Measurements from ENCODE around the gene CENPW. TPM values are rescaled to one million over a fixed set of nuclear protein-coding genes. Genes with fewer than 3 reads are reported as not detected.

CENPW gene
- 10 to 100 TPM in 2 of 4 donors, 1 to 10 TPM in 2; 6.3 to 33.5 (median 9.6) TPM for polyA plus RNA-seq
- long read RNA-seq, donor 1, transcript CENPW-203 (3 exons, 750 nt), result major isoform, 40 of 43 reads
- long read RNA-seq, donor 1, partial matches to known transcripts, result 0 of 43 reads
- long read RNA-seq, donor 1, other reads (novel, unspliced or antisense), result 0 of 43 reads
- long read RNA-seq, donor 2, partial matches to known transcripts, result 0 of 3 reads
- long read RNA-seq, donor 2, other reads (novel, unspliced or antisense), result 0 of 3 reads
- long read RNA-seq, donor 3, transcript CENPW-203 (3 exons, 750 nt), result major isoform, 16 of 16 reads
- long read RNA-seq, donor 3, partial matches to known transcripts, result 0 of 16 reads
- long read RNA-seq, donor 3, other reads (novel, unspliced or antisense), result 0 of 16 reads
- long read RNA-seq, donor 4, partial matches to known transcripts, result 0 of 1 reads
- long read RNA-seq, donor 4, other reads (novel, unspliced or antisense), result 0 of 1 reads
- long read RNA-seq, donor 5, partial matches to known transcripts, result 0 of 5 reads
- long read RNA-seq, donor 5, other reads (novel, unspliced or antisense), result 0 of 5 reads
- long read RNA-seq, donor 6, partial matches to known transcripts, result 0 of 8 reads
- long read RNA-seq, donor 6, other reads (novel, unspliced or antisense), result 0 of 8 reads
- long read RNA-seq, donor 7, transcript CENPW-203 (3 exons, 750 nt), result major isoform, 27 of 32 reads
- long read RNA-seq, donor 7, partial matches to known transcripts, result 0 of 32 reads
- long read RNA-seq, donor 7, other reads (novel, unspliced or antisense), result 0 of 32 reads
- long read RNA-seq, donor 8, partial matches to known transcripts, result 0 of 4 reads
- long read RNA-seq, donor 8, other reads (novel, unspliced or antisense), result 0 of 4 reads
- long read RNA-seq, donor 9, transcript CENPW-203 (3 exons, 750 nt), result major isoform, 5 of 5 reads
- long read RNA-seq, donor 9, partial matches to known transcripts, result 0 of 5 reads
- long read RNA-seq, donor 9, other reads (novel, unspliced or antisense), result 0 of 5 reads
- long read RNA-seq, donor 10, transcript CENPW-203 (3 exons, 750 nt), result major isoform, 24 of 24 reads
- long read RNA-seq, donor 10, partial matches to known transcripts, result 0 of 24 reads
- long read RNA-seq, donor 10, other reads (novel, unspliced or antisense), result 0 of 24 reads

GRCh38 chr6:126339796-126340609, at the start of gene CENPW:
Gene CENPW, plus strand, starts transcription at chr6:126340115. Its CDS starts 159 bp downstream, at chr6:126340274.
- WGBS, 3 donors, result 2 to 3% (median 2%) methylated on average over 46 of the region's 46 CpGs
- no peak for FAIRE-seq
- peak within 1 kb of the TSS; percentile 73 to 91 (median 79) for H3K4me3 ChIP-seq (ENCODE audit: low read depth in 1 of 3, low read length in 3 of 3)

GRCh38 chr6:126293891-126294524, 45.9 kb upstream of the CENPW start:
- DNase-seq (no peak), FAIRE-seq (no peak)
- Histone ChIP-seq H3K27me3 (ENCODE audit: control insufficient read depth in 3 of 3, insufficient read depth in 3 of 3, low read length in 3 of 3) (no peaks in the 10 kb centered on the region), H3K9me3 (ENCODE audit: control insufficient read depth in 2 of 2, insufficient read depth in 1 of 2, low read depth in 1 of 2, low read length in 1 of 2) (no peaks in the 10 kb centered on the region), H3K27ac (ENCODE audit: low read depth in 1 of 3, low read length in 2 of 3) (no peak overlapping the region), H3K4me3 (ENCODE audit: low read depth in 1 of 3, low read length in 3 of 3) (no peak overlapping the region), H3K4me1 (ENCODE audit: control insufficient read depth in 3 of 3, insufficient read depth in 2 of 3, low read depth in 1 of 3, low read length in 2 of 3) (no peaks in the 10 kb centered on the region), H3K36me3 (ENCODE audit: control insufficient read depth in 3 of 3, insufficient read depth in 2 of 3, low read depth in 1 of 3, low read length in 3 of 3) (no peaks in the 10 kb centered on the region)

More at GRCh38 chr6:126339796-126340609, at the start of gene CENPW:
- H3K4me1 ChIP-seq (ENCODE audit: control insufficient read depth in 3 of 3, insufficient read depth in 2 of 3, low read depth in 1 of 3, low read length in 2 of 3), result peaks cover 4 to 7% (median 5%) of the 10 kb centered on the region in 3 donors
- H3K27me3 ChIP-seq (ENCODE audit: control insufficient read depth in 3 of 3, insufficient read depth in 3 of 3, low read length in 3 of 3), result no peaks in the 10 kb centered on the region
- H3K36me3 ChIP-seq (ENCODE audit: control insufficient read depth in 3 of 3, insufficient read depth in 2 of 3, low read depth in 1 of 3, low read length in 3 of 3), result no peaks in the 10 kb centered on the region
- H3K9me3 ChIP-seq (ENCODE audit: control insufficient read depth in 2 of 2, insufficient read depth in 1 of 2, low read depth in 1 of 2, low read length in 1 of 2), result no peaks in the 10 kb centered on the region
- DNase-seq, result peak; percentile 93 to 94
- peak within 1 kb of the TSS in 2 of 3 donors; percentile 63 to 77 for H3K27ac ChIP-seq (ENCODE audit: low read depth in 1 of 3, low read length in 2 of 3)

GRCh38 chr6:126300126-126300525, 39.8 kb upstream of the CENPW start:
- no peak for FAIRE-seq
- no peaks in the 10 kb centered on the region for H3K9me3 ChIP-seq (ENCODE audit: control insufficient read depth in 2 of 2, insufficient read depth in 1 of 2, low read depth in 1 of 2, low read length in 1 of 2)
- H3K27ac ChIP-seq (ENCODE audit: low read depth in 1 of 3, low read length in 2 of 3), result no peak overlapping the region
- H3K27me3 ChIP-seq (ENCODE audit: control insufficient read depth in 3 of 3, insufficient read depth in 3 of 3, low read length in 3 of 3), result no peaks in the 10 kb centered on the region
- DNase-seq, result no peak
- WGBS, 3 donors, result 51 to 62% (median 52%) methylated on average over 3 of the region's 3 CpGs
- no peaks in the 10 kb centered on the region for H3K4me1 ChIP-seq (ENCODE audit: control insufficient read depth in 3 of 3, insufficient read depth in 2 of 3, low read depth in 1 of 3, low read length in 2 of 3)
- no peaks in the 10 kb centered on the region for H3K36me3 ChIP-seq (ENCODE audit: control insufficient read depth in 3 of 3, insufficient read depth in 2 of 3, low read depth in 1 of 3, low read length in 3 of 3)
- H3K4me3 ChIP-seq (ENCODE audit: low read depth in 1 of 3, low read length in 3 of 3), result no peak overlapping the region

- H3K4me3 ChIP-seq (ENCODE audit: low read depth in 1 of 3, low read length in 3 of 3), result no peak overlapping the region
- H3K27me3 ChIP-seq (ENCODE audit: control insufficient read depth in 3 of 3, insufficient read depth in 3 of 3, low read length in 3 of 3), result no peaks in the 10 kb centered on the region
- no peaks in the 10 kb centered on the region for H3K36me3 ChIP-seq (ENCODE audit: control insufficient read depth in 3 of 3, insufficient read depth in 2 of 3, low read depth in 1 of 3, low read length in 3 of 3)
- no peaks in the 10 kb centered on the region for H3K4me1 ChIP-seq (ENCODE audit: control insufficient read depth in 3 of 3, insufficient read depth in 2 of 3, low read depth in 1 of 3, low read length in 2 of 3)
- no peaks in the 10 kb centered on the region for H3K9me3 ChIP-seq (ENCODE audit: control insufficient read depth in 2 of 2, insufficient read depth in 1 of 2, low read depth in 1 of 2, low read length in 1 of 2)
- FAIRE-seq, result no peak
- DNase-seq, result no peak
- no peak overlapping the region for H3K27ac ChIP-seq (ENCODE audit: low read depth in 1 of 3, low read length in 2 of 3)
Measured at GRCh38 chr6:126300735-126301134, 39.2 kb upstream of the CENPW start.

- no peaks in the 10 kb centered on the region for H3K36me3 ChIP-seq (ENCODE audit: control insufficient read depth in 3 of 3, insufficient read depth in 2 of 3, low read depth in 1 of 3, low read length in 3 of 3)
- H3K4me3 ChIP-seq (ENCODE audit: low read depth in 1 of 3, low read length in 3 of 3), result no peak overlapping the region
- FAIRE-seq (no peak), DNase-seq (no peak)
- no peaks in the 10 kb centered on the region for H3K27me3 ChIP-seq (ENCODE audit: control insufficient read depth in 3 of 3, insufficient read depth in 3 of 3, low read length in 3 of 3)
- H3K9me3 ChIP-seq (ENCODE audit: control insufficient read depth in 2 of 2, insufficient read depth in 1 of 2, low read depth in 1 of 2, low read length in 1 of 2), result no peaks in the 10 kb centered on the region
- no peaks in the 10 kb centered on the region for H3K4me1 ChIP-seq (ENCODE audit: control insufficient read depth in 3 of 3, insufficient read depth in 2 of 3, low read depth in 1 of 3, low read length in 2 of 3)
- no peak overlapping the region for H3K27ac ChIP-seq (ENCODE audit: low read depth in 1 of 3, low read length in 2 of 3)
Measured at GRCh38 chr6:126302191-126302590, 37.7 kb upstream of the CENPW start.

GRCh38 chr6:126307849-126308248, 32.1 kb upstream of the CENPW start:
- DNase-seq (no peak), FAIRE-seq (no peak)
- no peaks in the 10 kb centered on the region for H3K27me3 ChIP-seq (ENCODE audit: control insufficient read depth in 3 of 3, insufficient read depth in 3 of 3, low read length in 3 of 3)
- H3K36me3 ChIP-seq (ENCODE audit: control insufficient read depth in 3 of 3, insufficient read depth in 2 of 3, low read depth in 1 of 3, low read length in 3 of 3), result no peaks in the 10 kb centered on the region
- no peaks in the 10 kb centered on the region for H3K4me1 ChIP-seq (ENCODE audit: control insufficient read depth in 3 of 3, insufficient read depth in 2 of 3, low read depth in 1 of 3, low read length in 2 of 3)
- no peaks in the 10 kb centered on the region for H3K9me3 ChIP-seq (ENCODE audit: control insufficient read depth in 2 of 2, insufficient read depth in 1 of 2, low read depth in 1 of 2, low read length in 1 of 2)
- whole genome bisulfite sequencing, 3 donors, result 83 to 92% (median 84%) methylated on average over 2 of the region's 2 CpGs
- no peak overlapping the region for H3K27ac ChIP-seq (ENCODE audit: low read depth in 1 of 3, low read length in 2 of 3)
- no peak overlapping the region for H3K4me3 ChIP-seq (ENCODE audit: low read depth in 1 of 3, low read length in 3 of 3)

GRCh38 chr6:126308362-126308761, 31.6 kb upstream of the CENPW start:
- Histone ChIP-seq H3K4me3 (ENCODE audit: low read depth in 1 of 3, low read length in 3 of 3) (no peak overlapping the region), H3K27me3 (ENCODE audit: control insufficient read depth in 3 of 3, insufficient read depth in 3 of 3, low read length in 3 of 3) (no peaks in the 10 kb centered on the region), H3K4me1 (ENCODE audit: control insufficient read depth in 3 of 3, insufficient read depth in 2 of 3, low read depth in 1 of 3, low read length in 2 of 3) (no peaks in the 10 kb centered on the region), H3K9me3 (ENCODE audit: control insufficient read depth in 2 of 2, insufficient read depth in 1 of 2, low read depth in 1 of 2, low read length in 1 of 2) (no peaks in the 10 kb centered on the region), H3K27ac (ENCODE audit: low read depth in 1 of 3, low read length in 2 of 3) (no peak overlapping the region), H3K36me3 (ENCODE audit: control insufficient read depth in 3 of 3, insufficient read depth in 2 of 3, low read depth in 1 of 3, low read length in 3 of 3) (no peaks in the 10 kb centered on the region)
- 83 to 93% (median 91%) methylated on average over 3 of the region's 3 CpGs for WGBS, 3 donors
- FAIRE-seq, result no peak
- no peak for DNase-seq

Measured in small intestine (tissue), 16 donors.